ENCODE data around the gene ACTR6.
"Not testable (repeated sequence)": the region's sequence is repeated elsewhere in the genome, so short reads cannot be mapped to it uniquely, and the experiment has no call there.

ACTR6 gene

DNA sequence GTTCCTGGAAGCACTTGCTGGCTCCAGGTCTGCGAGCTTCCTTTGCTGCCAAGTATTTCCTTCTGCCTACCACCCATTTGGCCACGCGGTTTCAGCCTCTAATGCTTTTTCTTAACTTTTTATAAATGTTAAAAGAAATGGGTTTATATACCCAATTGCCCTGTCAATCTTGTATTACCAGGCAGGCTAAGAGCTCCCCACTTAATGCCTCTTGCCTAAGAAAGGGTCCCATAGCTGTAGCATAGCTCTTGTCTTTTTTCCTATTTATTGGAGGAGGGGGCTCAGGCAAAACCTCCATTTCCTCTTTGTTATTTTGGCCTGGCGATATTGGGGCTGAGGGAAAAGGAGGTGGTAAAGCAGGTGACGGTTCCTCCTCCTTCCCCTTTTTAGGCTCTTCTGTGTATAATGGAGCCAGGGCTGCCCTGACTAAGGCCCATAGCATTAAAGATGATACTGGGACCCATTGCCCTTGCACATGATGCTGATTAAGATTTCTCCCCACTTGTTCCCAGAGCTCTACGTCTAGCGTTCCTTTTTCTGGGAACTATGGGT, 36.4 kb upstream of the ACTR6 start:
- Histone ChIP-seq H3K9me3 (ENCODE audit: control insufficient read depth, low read length) (no peaks in the 10 kb centered on the region), H3K27ac (ENCODE audit: low read depth, low read length, severe bottlenecking) (no peak overlapping the region), H3K4me1 (ENCODE audit: control insufficient read depth, insufficient read depth, low read length, poor library complexity, severe bottlenecking) (peaks cover 4% of the 10 kb centered on the region), H3K4me3 (ENCODE audit: extremely low read depth, insufficient read depth, low read length, poor library complexity, severe bottlenecking) (no peak overlapping the region), H3K36me3 (ENCODE audit: control insufficient read depth, insufficient read depth, low read length) (no peaks in the 10 kb centered on the region)
- WGBS, 2 experiments (ENCODE audit: insufficient coverage in 2 of 2), result 83 to 100% methylated on average over 2 to 3 of the region's 7 CpGs

DNA sequence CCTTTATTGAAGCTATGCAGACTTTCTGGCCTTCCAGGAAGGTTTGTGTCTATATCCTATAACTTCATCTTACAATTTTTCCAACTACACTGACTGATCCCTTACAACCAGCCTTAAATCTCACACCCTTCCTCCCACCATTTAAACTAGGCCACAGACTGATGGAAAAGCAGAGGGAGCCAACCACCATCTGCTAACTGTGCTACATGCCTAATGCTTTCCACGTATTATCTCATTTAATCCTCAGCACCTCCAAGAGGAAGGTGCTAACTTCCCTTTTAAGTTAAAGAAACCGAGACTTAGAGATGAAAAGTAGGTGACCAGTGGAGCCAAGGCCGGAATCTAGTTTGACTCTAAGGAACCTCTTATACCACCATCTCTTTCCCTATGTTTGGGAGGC, 35.3 kb upstream of the ACTR6 start:
- Histone ChIP-seq H3K27ac (ENCODE audit: low read depth, low read length, severe bottlenecking) (no peak overlapping the region), H3K36me3 (ENCODE audit: control insufficient read depth, insufficient read depth, low read length) (no peaks in the 10 kb centered on the region), H3K4me1 (ENCODE audit: control insufficient read depth, insufficient read depth, low read length, poor library complexity, severe bottlenecking) (peaks cover 4% of the 10 kb centered on the region), H3K4me3 (ENCODE audit: extremely low read depth, insufficient read depth, low read length, poor library complexity, severe bottlenecking) (no peak overlapping the region), H3K9me3 (ENCODE audit: control insufficient read depth, low read length) (no peaks in the 10 kb centered on the region)
- WGBS, 2 experiments (ENCODE audit: insufficient coverage in 2 of 2), result 75% methylated on average over 3 of the region's 3 CpGs; no CpG with 5 or more reads in 1 of the 2 experiments

DNA sequence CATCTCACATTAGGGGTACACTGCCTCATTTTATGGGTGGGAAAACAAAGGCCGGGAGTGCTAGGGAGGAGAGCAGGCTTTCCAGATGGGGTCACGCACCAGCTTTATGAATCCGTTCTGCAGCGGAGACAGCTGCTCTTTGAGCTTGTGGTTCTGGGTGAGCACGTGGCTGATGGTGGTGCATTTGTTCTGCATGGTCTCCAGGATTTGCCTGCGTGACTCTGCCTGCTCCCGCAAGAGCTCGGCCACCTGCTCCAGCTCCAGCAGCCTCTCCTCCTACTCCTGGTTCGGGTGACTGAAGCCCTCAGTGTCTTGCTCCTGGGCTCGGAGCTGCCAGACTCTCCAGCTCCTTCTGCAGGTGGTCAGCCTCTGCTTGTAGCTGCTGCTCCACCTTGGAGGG, 34.4 kb upstream of the ACTR6 start:
- no peak overlapping the region for H3K27ac ChIP-seq (ENCODE audit: low read depth, low read length, severe bottlenecking)
- 85 to 90% methylated on average over 8 to 10 of the region's 10 CpGs for WGBS, 2 experiments (ENCODE audit: insufficient coverage in 2 of 2)
- H3K4me3 ChIP-seq (ENCODE audit: extremely low read depth, insufficient read depth, low read length, poor library complexity, severe bottlenecking), result no peak overlapping the region
- H3K36me3 ChIP-seq (ENCODE audit: control insufficient read depth, insufficient read depth, low read length), result no peaks in the 10 kb centered on the region
- peaks cover 4% of the 10 kb centered on the region for H3K4me1 ChIP-seq (ENCODE audit: control insufficient read depth, insufficient read depth, low read length, poor library complexity, severe bottlenecking)
- H3K9me3 ChIP-seq (ENCODE audit: control insufficient read depth, low read length), result no peaks in the 10 kb centered on the region

DNA sequence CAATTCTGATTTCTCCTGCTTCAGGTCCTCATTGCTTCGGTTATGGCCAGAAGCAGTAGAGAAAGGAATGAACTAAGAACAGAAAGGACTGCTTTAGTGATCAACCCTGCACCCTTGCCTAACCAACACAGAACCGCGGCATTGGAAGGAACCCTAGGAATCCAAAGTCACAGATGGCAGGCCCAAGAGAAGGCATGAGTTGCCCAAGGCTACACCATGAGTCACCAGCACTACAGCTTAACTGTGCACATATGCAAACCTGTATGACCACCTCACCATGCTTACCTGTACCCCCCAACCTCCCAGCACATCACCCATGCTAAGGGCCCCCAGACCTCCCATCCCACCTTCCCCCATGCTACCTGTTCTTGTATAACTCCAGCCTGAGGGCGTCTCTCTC, 32.1 kb upstream of the ACTR6 start:
- H3K4me1 ChIP-seq (ENCODE audit: control insufficient read depth, insufficient read depth, low read length, poor library complexity, severe bottlenecking), result peaks cover 4% of the 10 kb centered on the region
- WGBS, 2 experiments (ENCODE audit: insufficient coverage in 2 of 2), result 86 to 89% methylated on average over 4 of the region's 4 CpGs
- no peaks in the 10 kb centered on the region for H3K9me3 ChIP-seq (ENCODE audit: control insufficient read depth, low read length)
- no peak overlapping the region for H3K4me3 ChIP-seq (ENCODE audit: extremely low read depth, insufficient read depth, low read length, poor library complexity, severe bottlenecking)
- H3K36me3 ChIP-seq (ENCODE audit: control insufficient read depth, insufficient read depth, low read length), result no peaks in the 10 kb centered on the region
- no peak overlapping the region for H3K27ac ChIP-seq (ENCODE audit: low read depth, low read length, severe bottlenecking)

DNA sequence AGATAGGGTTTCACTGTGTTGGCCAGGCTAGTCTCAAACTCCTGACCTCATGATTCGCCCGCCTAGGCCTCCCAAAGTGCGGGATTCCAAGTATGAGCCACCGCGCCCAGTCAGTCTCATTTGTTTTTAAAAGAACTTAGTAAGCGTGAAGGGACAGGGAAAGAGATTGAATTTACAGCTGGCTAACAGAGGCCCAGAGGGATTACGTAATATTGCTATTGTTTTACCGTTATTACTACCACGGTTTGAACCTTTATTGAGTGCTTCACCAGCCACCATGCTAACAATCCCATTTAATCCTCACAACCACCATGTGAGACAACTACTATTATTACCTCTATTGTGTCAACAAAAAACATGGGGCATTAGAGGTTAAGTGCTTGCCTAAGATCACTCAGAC, 31.3 kb upstream of the ACTR6 start:
- Histone ChIP-seq H3K36me3 (ENCODE audit: control insufficient read depth, insufficient read depth, low read length) (no peaks in the 10 kb centered on the region), H3K4me3 (ENCODE audit: extremely low read depth, insufficient read depth, low read length, poor library complexity, severe bottlenecking) (no peak overlapping the region)
- WGBS, 2 experiments (ENCODE audit: insufficient coverage in 2 of 2), result 93 to 94% methylated on average over 3 to 9 of the region's 9 CpGs

DNA sequence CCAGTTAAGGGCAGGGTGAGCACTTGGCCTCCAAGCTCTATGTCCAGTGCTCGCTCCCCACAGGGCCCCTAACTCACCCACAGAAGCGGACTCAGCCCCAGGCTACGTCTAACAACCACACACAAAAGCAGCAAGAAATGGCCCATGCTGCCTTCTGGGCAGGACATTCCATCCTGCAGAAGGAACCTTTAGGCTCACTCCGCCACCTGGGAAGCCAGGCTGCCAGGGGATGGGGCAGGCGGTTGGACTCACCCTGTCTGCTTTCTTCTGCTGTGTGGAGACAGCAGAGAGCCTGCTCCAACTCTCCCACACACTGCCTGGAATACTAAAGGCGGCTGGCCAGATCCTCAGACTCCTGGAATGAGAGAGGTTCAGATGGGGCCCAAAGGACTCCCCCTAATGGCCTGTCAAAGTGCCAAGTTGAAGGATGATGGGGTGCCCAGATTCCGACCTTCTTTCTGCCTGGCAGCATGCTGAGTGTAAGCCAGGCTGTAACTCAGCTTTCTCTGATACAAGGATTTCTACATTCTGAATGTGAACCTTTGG, 30.2 kb upstream of the ACTR6 start:
- Histone ChIP-seq H3K36me3 (ENCODE audit: control insufficient read depth, insufficient read depth, low read length) (no peaks in the 10 kb centered on the region), H3K4me1 (ENCODE audit: control insufficient read depth, insufficient read depth, low read length, poor library complexity, severe bottlenecking) (no peaks in the 10 kb centered on the region), H3K4me3 (ENCODE audit: extremely low read depth, insufficient read depth, low read length, poor library complexity, severe bottlenecking) (no peak overlapping the region), H3K27ac (ENCODE audit: low read depth, low read length, severe bottlenecking) (no peak overlapping the region), H3K9me3 (ENCODE audit: control insufficient read depth, low read length) (no peaks in the 10 kb centered on the region)
- 90 to 100% methylated on average over 2 to 5 of the region's 7 CpGs for WGBS, 2 experiments (ENCODE audit: insufficient coverage in 2 of 2)

More for the DNA sequence above, 31.3 kb upstream of the ACTR6 start:
- Histone ChIP-seq H3K9me3 (ENCODE audit: control insufficient read depth, low read length) (no peaks in the 10 kb centered on the region), H3K4me1 (ENCODE audit: control insufficient read depth, insufficient read depth, low read length, poor library complexity, severe bottlenecking) (no peaks in the 10 kb centered on the region), H3K27ac (ENCODE audit: low read depth, low read length, severe bottlenecking) (no peak overlapping the region)

DNA sequence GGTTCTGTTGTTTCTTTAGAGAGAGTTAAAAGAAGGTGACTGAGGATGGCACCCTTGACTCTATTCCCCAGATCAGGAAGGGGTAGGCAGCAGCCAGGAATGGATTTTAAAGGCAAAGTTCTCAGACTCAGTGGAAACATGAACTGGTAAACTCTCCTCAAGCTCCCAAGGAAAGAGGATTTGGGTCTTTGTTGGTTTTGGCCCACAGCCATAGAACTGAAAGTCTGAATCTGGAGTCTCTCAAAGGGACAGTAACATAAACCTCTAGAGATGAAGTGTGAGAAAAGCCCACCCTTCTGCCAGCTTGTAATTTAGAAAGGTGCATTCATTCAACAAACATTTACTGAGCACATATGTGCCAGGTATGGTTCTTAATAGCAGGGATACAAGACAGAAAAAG, 29.4 kb upstream of the ACTR6 start:
- Histone ChIP-seq H3K36me3 (ENCODE audit: control insufficient read depth, insufficient read depth, low read length) (no peaks in the 10 kb centered on the region), H3K4me1 (ENCODE audit: control insufficient read depth, insufficient read depth, low read length, poor library complexity, severe bottlenecking) (no peaks in the 10 kb centered on the region), H3K4me3 (ENCODE audit: extremely low read depth, insufficient read depth, low read length, poor library complexity, severe bottlenecking) (no peak overlapping the region), H3K27ac (ENCODE audit: low read depth, low read length, severe bottlenecking) (no peak overlapping the region), H3K9me3 (ENCODE audit: control insufficient read depth, low read length) (no peaks in the 10 kb centered on the region)

DNA sequence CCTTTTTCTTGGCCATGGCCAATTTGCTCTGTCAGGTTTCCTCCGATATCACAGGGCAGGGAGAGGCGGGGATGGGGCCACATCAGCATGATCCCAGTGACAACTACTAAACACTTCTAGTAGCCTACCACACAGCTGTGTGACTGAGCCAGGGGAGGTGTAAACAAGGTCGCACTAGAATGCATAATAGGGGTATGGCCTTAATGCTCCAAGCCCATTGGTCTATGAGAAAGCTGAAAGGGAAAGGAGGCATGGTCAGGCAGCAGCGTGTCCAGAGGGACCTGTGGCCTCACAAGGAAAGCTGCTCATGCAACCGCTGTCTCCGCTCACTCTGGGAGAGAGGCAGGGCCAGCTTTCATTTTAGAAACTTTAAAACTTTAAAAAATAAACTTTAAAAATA, 27.5 kb upstream of the ACTR6 start:
- H3K4me3 ChIP-seq (ENCODE audit: extremely low read depth, insufficient read depth, low read length, poor library complexity, severe bottlenecking), result no peak overlapping the region
- no peak overlapping the region for H3K27ac ChIP-seq (ENCODE audit: low read depth, low read length, severe bottlenecking)
- H3K36me3 ChIP-seq (ENCODE audit: control insufficient read depth, insufficient read depth, low read length), result no peaks in the 10 kb centered on the region
- WGBS, 2 experiments (ENCODE audit: insufficient coverage in 2 of 2), result 50 to 68% methylated on average over 1 to 3 of the region's 6 CpGs
- H3K4me1 ChIP-seq (ENCODE audit: control insufficient read depth, insufficient read depth, low read length, poor library complexity, severe bottlenecking), result no peaks in the 10 kb centered on the region
- H3K9me3 ChIP-seq (ENCODE audit: control insufficient read depth, low read length), result no peaks in the 10 kb centered on the region

DNA sequence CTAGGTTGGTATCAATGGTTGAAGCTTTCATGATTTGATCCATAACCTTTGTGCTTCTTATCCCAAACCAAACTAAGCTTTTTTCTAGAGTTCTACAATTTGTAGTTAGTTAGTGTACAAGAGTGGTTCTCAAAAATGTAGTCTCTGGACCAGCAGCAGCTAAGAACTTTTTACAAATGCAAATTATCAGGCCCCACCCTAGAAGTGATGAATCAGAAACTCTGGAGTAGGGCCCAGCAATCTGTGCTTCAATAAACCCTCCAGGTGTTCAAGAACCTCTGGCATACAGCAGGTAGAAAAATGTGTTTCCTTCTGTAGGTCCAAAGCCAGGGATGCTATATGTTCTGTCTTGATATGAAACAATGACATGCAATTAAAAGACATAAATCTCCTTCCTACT, 26.1 kb upstream of the ACTR6 start:
- Histone ChIP-seq H3K36me3 (ENCODE audit: control insufficient read depth, insufficient read depth, low read length) (no peaks in the 10 kb centered on the region), H3K27ac (ENCODE audit: low read depth, low read length, severe bottlenecking) (no peak overlapping the region), H3K4me1 (ENCODE audit: control insufficient read depth, insufficient read depth, low read length, poor library complexity, severe bottlenecking) (no peaks in the 10 kb centered on the region), H3K4me3 (ENCODE audit: extremely low read depth, insufficient read depth, low read length, poor library complexity, severe bottlenecking) (no peak overlapping the region), H3K9me3 (ENCODE audit: control insufficient read depth, low read length) (no peaks in the 10 kb centered on the region)

DNA sequence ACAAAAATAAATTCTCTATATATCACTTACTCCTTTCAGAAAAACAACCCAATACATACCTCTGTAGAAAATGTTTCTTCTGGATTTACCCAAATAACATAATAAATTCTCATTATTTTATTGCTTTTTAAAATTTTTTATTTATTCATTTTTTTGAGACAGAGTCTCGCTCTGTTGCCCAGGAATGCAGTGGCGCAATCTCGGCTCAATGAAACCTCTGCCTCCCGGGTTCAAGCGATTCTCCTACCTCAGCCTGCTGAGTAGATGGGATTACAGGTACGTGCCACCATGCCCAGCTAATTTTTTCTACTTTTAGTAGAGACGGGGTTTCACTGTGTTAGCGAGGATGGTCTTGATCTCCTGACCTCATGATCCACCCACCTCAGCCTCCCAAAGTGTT, 24.1 kb upstream of the ACTR6 start:
- not testable (repeated sequence) for H3K4me1 ChIP-seq (ENCODE audit: control insufficient read depth, insufficient read depth, low read length, poor library complexity, severe bottlenecking); H3K27ac ChIP-seq (ENCODE audit: low read depth, low read length, severe bottlenecking); H3K9me3 ChIP-seq (ENCODE audit: control insufficient read depth, low read length); H3K36me3 ChIP-seq (ENCODE audit: control insufficient read depth, insufficient read depth, low read length); H3K4me3 ChIP-seq (ENCODE audit: extremely low read depth, insufficient read depth, low read length, poor library complexity, severe bottlenecking)
- 87 to 91% methylated on average over 7 to 8 of the region's 8 CpGs for WGBS, 2 experiments (ENCODE audit: insufficient coverage in 2 of 2)

DNA sequence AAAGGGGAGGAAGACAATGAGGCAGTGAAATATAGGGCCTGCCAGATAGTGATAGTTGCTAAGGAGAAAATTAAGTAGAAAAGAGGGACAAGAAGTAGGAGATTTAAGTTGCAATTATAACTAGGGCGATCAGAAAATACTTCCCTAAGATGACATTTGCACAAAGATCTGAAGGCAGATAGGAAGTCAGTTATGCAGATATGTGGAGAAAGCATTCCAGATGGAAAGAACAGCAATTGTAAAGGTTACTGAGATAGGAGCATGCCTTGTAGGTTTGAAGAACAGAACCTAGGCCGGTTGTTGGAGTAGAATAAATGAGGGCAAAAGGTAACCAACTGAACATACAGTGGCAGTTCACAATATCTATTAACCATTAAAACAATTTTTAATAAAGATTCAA, 21.4 kb upstream of the ACTR6 start:
- H3K4me3 ChIP-seq (ENCODE audit: extremely low read depth, insufficient read depth, low read length, poor library complexity, severe bottlenecking), result no peak overlapping the region
- WGBS, 2 experiments (ENCODE audit: insufficient coverage in 2 of 2), result 86% methylated on average over 1 of the region's 2 CpGs; no CpG with 5 or more reads in 1 of the 2 experiments
- H3K36me3 ChIP-seq (ENCODE audit: control insufficient read depth, insufficient read depth, low read length), result no peaks in the 10 kb centered on the region
- no peaks in the 10 kb centered on the region for H3K4me1 ChIP-seq (ENCODE audit: control insufficient read depth, insufficient read depth, low read length, poor library complexity, severe bottlenecking)
- H3K27ac ChIP-seq (ENCODE audit: low read depth, low read length, severe bottlenecking), result no peak overlapping the region
- H3K9me3 ChIP-seq (ENCODE audit: control insufficient read depth, low read length), result no peaks in the 10 kb centered on the region

All from mesodermal cell (in vitro differentiated cells).